DOHH2 (cell line): Measurements from ENCODE around the gene LSR.

Experiments
- H3F3A ChIP-seq: fragments of 200-600 bp; sonication (generic), shearing (Covaris generic); 2 replicates; pipeline ENCODE4 v1.6.0; 2016; ENCODE audit warnings: antibody characterized with exemption, mild to moderate bottlenecking; ENCODE audit not compliant: control insufficient read depth, insufficient read depth
- H3K27ac ChIP-seq: fragments of 200-600 bp; sonication (generic); 2 replicates; pipeline ENCODE4 v1.5.1; 2014; ENCODE audit warnings: low read depth, mild to moderate bottlenecking, low read length, moderate library complexity
- H3K27me3 ChIP-seq: fragments of 200-600 bp; sonication (generic); 2 replicates; pipeline ENCODE4 v1.6.1; 2014; ENCODE audit warnings: mild to moderate bottlenecking, low read length, mixed read lengths; ENCODE audit not compliant: control insufficient read depth
- H3K36me3 ChIP-seq: fragments of 200-600 bp; sonication (generic); 2 replicates; pipeline ENCODE4 v1.6.1; 2014; ENCODE audit warnings: mild to moderate bottlenecking, low read length, moderate library complexity, mixed read lengths; ENCODE audit not compliant: control insufficient read depth
- H3K4me1 ChIP-seq: fragments of 200-600 bp; sonication (generic); 2 replicates; pipeline ENCODE4 v1.6.1; 2014; ENCODE audit warnings: mild to moderate bottlenecking, low read length, mixed read lengths; ENCODE audit not compliant: control insufficient read depth
- H3K4me2 ChIP-seq: fragments of 200-600 bp; sonication (generic); 2 replicates; pipeline ENCODE4 v1.6.0; 2014; ENCODE audit warnings: mild to moderate bottlenecking, low read length, moderate library complexity
- H3K4me3 ChIP-seq: fragments of 200-600 bp; sonication (generic); 2 replicates; pipeline ENCODE4 v1.5.1; 2014; ENCODE audit warnings: mild to moderate bottlenecking, low read length, mixed read lengths
- H3K79me2 ChIP-seq: fragments of 200-600 bp; sonication (generic); 2 replicates; pipeline ENCODE4 v1.6.1; 2014; ENCODE audit warnings: mild to moderate bottlenecking, low read length, mixed read lengths; ENCODE audit not compliant: control insufficient read depth
- H3K9me2 ChIP-seq: fragments of 200-600 bp; sonication (generic); replicated peaks from 2 replicates; pipeline ENCODE4 v1.6.1; 2014; ENCODE audit warnings: mild to moderate bottlenecking, low read length, mixed read lengths; ENCODE audit not compliant: control insufficient read depth
- H3K9me3 ChIP-seq: fragments of 200-600 bp; sonication (generic); 2 replicates; pipeline ENCODE4 v1.6.1; 2014; ENCODE audit warnings: antibody characterized with exemption, low read length, mixed read lengths; ENCODE audit not compliant: control insufficient read depth, insufficient read depth
- H4K20me1 ChIP-seq: fragments of 200-600 bp; sonication (generic); 2 replicates; pipeline ENCODE4 v1.6.0; 2014; ENCODE audit warnings: low read depth, mild to moderate bottlenecking, antibody characterized with exemption, low read length, moderate library complexity; ENCODE audit not compliant: control insufficient read depth, insufficient read depth
- CTCF ChIP-seq: fragments of 200-600 bp; sonication (generic); IDR thresholded peaks from one replicate; pipeline ENCODE4 v1.5.1; 2014; ENCODE audit warnings: antibody characterized with exemption, mild to moderate bottlenecking, low read depth, low read length; ENCODE audit not compliant: poor library complexity, severe bottlenecking
- EZH2phosphoT487 ChIP-seq: fragments of 200-600 bp; sonication (generic); IDR thresholded peaks from 2 replicates; pipeline ENCODE4 v1.6.1; 2017; ENCODE audit warnings: borderline replicate concordance, mild to moderate bottlenecking, antibody characterized with exemption, low read length, moderate library complexity, mixed read lengths

The LSR gene

DNA sequence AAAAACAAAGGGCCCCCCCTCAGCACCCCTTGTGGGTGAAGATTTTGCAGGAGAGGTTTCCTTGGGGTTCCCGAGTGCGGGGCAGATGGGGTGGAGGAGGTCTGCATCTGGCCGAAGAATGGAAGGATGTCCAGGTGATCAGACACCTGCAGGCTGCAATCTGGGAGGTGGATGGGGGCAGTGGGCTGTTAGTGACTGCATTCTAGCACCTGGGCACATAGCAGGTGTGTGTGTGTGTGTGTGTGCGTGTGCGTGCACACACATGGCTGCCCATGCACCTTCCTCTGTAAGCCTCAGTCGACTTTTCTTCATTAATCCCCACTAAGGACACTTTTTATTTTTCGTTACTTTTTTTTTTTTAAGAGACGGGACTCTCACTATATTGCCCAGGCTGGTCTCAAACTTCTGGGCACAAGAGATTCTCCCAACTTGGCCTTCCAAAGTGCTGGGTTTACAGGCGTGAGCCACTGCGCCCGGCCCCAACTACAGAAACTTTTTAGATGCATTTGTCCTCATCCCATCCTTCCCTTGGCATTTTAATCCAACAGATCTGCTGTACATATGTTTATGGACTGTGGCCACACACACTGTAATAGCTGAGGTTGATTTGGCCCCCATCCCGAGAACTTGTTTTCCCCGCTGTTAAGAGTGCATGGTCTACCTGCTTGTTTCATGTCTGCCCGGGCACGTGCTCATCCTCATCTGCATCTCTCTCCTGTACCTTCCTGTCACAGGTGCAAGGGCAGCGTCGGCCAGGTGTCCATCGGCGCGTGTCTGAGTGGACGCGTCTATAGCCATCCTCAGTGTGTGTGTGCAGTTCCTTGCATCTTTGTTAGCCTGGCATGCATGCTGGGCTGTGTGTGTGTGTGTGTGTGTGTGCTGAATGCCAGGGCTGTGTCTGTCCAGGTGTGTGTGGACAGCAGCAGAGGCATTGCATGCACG lies 43.9 kb downstream of the LSR start:
- Histone ChIP-seq H3K79me2 (no peaks in the 10 kb centered on the region), H3K4me1 (peaks cover 74% of the 10 kb centered on the region), H3K27me3 (peaks cover 16% of the 10 kb centered on the region), H3K4me2 (peak overlapping the region; percentile 81), H3F3A (peaks cover 38% of the 10 kb centered on the region), H3K9me3 (no peaks in the 10 kb centered on the region), H3K36me3 (no peaks in the 10 kb centered on the region), H4K20me1 (no peaks in the 10 kb centered on the region), H3K4me3 (peak overlapping the region; percentile 30), H3K9me2 (no peaks in the 10 kb centered on the region), H3K27ac (peak overlapping the region; percentile 54)
- TF ChIP-seq CTCF (no peak), EZH2phosphoT487 (no peak)

DNA sequence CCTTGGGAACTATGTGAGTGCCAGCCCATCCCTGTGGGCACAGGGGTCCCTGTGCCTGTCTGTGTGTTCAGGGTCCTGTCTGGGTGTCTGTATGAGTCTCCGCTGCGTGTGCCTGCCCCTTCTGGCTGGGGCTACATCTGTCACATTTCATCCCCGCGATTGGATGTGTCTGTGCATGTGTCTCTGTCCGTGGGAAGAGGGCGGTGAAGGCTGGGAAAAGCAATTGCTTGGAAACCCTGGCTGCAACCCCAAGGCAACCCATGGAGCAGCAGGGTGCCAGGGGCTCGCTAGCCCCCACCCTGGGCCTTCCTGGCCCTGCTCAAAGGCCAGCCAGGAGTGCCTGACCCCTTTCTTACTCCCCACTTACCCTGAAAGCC lies 44.5 kb downstream of the LSR start:
- Histone ChIP-seq H3K4me3 (peak overlapping the region; percentile 30), H3K36me3 (no peaks in the 10 kb centered on the region), H3K27ac (no peak overlapping the region), H3K9me3 (no peaks in the 10 kb centered on the region), H3K27me3 (peaks cover 16% of the 10 kb centered on the region), H3K9me2 (no peaks in the 10 kb centered on the region), H4K20me1 (no peaks in the 10 kb centered on the region), H3K79me2 (no peaks in the 10 kb centered on the region), H3F3A (peaks cover 40% of the 10 kb centered on the region), H3K4me2 (peak overlapping the region; percentile 81), H3K4me1 (peaks cover 80% of the 10 kb centered on the region)
- TF ChIP-seq EZH2phosphoT487: no peak
- TF ChIP-seq CTCF: no peak

GRCh38 chr19:35293808-35294207 lies 45.0 kb downstream of the LSR start:
- Histone ChIP-seq H3K27ac (no peak overlapping the region), H3F3A (peaks cover 40% of the 10 kb centered on the region), H3K4me3 (peak overlapping the region; percentile 26; the same call in 1 of the 2 replicates), H3K79me2 (no peaks in the 10 kb centered on the region), H3K4me1 (peaks cover 85% of the 10 kb centered on the region), H3K27me3 (peaks cover 16% of the 10 kb centered on the region), H3K9me2 (no peaks in the 10 kb centered on the region), H3K9me3 (no peaks in the 10 kb centered on the region), H4K20me1 (no peaks in the 10 kb centered on the region), H3K36me3 (no peaks in the 10 kb centered on the region), H3K4me2 (peak overlapping the region; percentile 81)
- TF ChIP-seq EZH2phosphoT487 (no peak), CTCF (no peak)
